ENCODE results near the gene PTGDR. TPM values are rescaled to one million over a fixed set of nuclear protein-coding genes. Genes with fewer than 3 reads are reported as not detected.
A peak's percentile ranks its signal among the peaks of the same experiment; 100 is the strongest.

Gene PTGDR, protein sequence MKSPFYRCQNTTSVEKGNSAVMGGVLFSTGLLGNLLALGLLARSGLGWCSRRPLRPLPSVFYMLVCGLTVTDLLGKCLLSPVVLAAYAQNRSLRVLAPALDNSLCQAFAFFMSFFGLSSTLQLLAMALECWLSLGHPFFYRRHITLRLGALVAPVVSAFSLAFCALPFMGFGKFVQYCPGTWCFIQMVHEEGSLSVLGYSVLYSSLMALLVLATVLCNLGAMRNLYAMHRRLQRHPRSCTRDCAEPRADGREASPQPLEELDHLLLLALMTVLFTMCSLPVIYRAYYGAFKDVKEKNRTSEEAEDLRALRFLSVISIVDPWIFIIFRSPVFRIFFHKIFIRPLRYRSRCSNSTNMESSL
- polyA plus RNA-seq (2012; rRNA removed): not detected in 2 replicates
- 0.03 TPM in 1 of 2 replicates, not detected in the other for polyA plus RNA-seq (2012; cell fraction: cytosol; rRNA removed)
- not detected in 2 replicates for polyA plus RNA-seq (2012; cell fraction: nucleus; rRNA removed)

DNA sequence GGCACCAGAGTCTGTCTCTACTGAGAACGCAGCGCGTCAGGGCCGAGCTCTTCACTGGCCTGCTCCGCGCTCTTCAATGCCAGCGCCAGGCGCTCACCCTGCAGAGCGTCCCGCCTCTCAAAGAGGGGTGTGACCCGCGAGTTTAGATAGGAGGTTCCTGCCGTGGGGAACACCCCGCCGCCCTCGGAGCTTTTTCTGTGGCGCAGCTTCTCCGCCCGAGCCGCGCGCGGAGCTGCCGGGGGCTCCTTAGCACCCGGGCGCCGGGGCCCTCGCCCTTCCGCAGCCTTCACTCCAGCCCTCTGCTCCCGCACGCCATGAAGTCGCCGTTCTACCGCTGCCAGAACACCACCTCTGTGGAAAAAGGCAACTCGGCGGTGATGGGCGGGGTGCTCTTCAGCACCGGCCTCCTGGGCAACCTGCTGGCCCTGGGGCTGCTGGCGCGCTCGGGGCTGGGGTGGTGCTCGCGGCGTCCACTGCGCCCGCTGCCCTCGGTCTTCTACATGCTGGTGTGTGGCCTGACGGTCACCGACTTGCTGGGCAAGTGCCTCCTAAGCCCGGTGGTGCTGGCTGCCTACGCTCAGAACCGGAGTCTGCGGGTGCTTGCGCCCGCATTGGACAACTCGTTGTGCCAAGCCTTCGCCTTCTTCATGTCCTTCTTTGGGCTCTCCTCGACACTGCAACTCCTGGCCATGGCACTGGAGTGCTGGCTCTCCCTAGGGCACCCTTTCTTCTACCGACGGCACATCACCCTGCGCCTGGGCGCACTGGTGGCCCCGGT lies at the start of gene PTGDR:
Gene PTGDR (plus strand): TSS at position 198 of the 778 bp plus-strand sequence. CDS start 117 bp downstream, at position 315.
- peak; percentile 32 for DNase-seq
- CTCF ChIA-PET: interaction anchor here (0.9 kb wide), 1 partner anchor 14 kb away, joined by 3 read pairs; no protein-coding TSS in a partner anchor
- WGBS (ENCODE audit: low lambda C conversion rate): 12% methylated on average over 37 of the region's 63 CpGs

More for the DNA sequence above, at the start of gene PTGDR:
- H3K36me3 ChIP-seq (replicated peaks in 1 of 2; ENCODE audit: control insufficient read depth in 1 of 2, insufficient read depth in 2 of 2, low read length in 1 of 2): no peaks in the 10 kb centered on the region
- no peaks in the 10 kb centered on the region for H3K9me2 ChIP-seq
- TF ChIP-seq MXI1 (IDR thresholded peaks at IDR 0.05; ENCODE audit: low read depth, low read length) (no peak), TAF1 (IDR thresholded peaks at IDR 0.05; ENCODE audit: borderline replicate concordance, low read depth, low read length) (no peak), YY1 (IDR thresholded peaks at IDR 0.05; ENCODE audit: low read depth) (no peak), USF2 (IDR thresholded peaks at IDR 0.05; ENCODE audit: borderline replicate concordance, low read depth, low read length) (no peak), PBX3 (IDR thresholded peaks at IDR 0.05) (no peak), NRF1 (IDR thresholded peaks at IDR 0.05; ENCODE audit: low read depth, low read length) (no peak), EP300 (IDR thresholded peaks at IDR 0.05; ENCODE audit: borderline replicate concordance in 1 of 2, low read depth in 1 of 2, low read length in 1 of 2) (no peak), ELF1 (IDR thresholded peaks at IDR 0.05) (no peak), SIN3A (IDR thresholded peaks at IDR 0.05; ENCODE audit: borderline replicate concordance, low read depth, low read length) (no peak)
- TF ChIP-seq, protein P1, sequence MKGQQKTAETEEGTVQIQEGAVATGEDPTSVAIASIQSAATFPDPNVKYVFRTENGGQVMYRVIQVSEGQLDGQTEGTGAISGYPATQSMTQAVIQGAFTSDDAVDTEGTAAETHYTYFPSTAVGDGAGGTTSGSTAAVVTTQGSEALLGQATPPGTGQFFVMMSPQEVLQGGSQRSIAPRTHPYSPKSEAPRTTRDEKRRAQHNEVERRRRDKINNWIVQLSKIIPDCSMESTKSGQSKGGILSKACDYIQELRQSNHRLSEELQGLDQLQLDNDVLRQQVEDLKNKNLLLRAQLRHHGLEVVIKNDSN (IDR thresholded peaks at IDR 0.05; ENCODE audit: borderline replicate concordance, low read depth): no peak
- no peak within 1 kb of the TSS for H3K9ac ChIP-seq
- H4K20me1 ChIP-seq (ENCODE audit: insufficient read depth): no peaks in the 10 kb centered on the region
- POLR2A ChIA-PET: no interaction called here
- H3F3A ChIP-seq (replicated peaks; ENCODE audit: insufficient read depth): no peaks in the 10 kb centered on the region
- H3K4me1 ChIP-seq (ENCODE audit: control insufficient read depth in 1 of 2, insufficient read depth in 2 of 2, low read depth in 1 of 2, low read length in 1 of 2): peaks cover 0 to 2% of the 10 kb centered on the region in 2 experiments; a peak in 1 of 4 replicates
- 0 out of 2 replicates have a peak within 1 kb of the TSS, but pooled peaks have one; percentile 33 for H2AFZ ChIP-seq (ENCODE audit: low read depth)
- no peaks in the 10 kb centered on the region for H3K9me3 ChIP-seq
- H3K27me3 ChIP-seq (ENCODE audit: insufficient read depth): peaks cover 35% of the 10 kb centered on the region
- peak within 1 kb of the TSS; percentile 65; the same call in 1 of the 2 replicates for H3K4me2 ChIP-seq
- H3K27ac ChIP-seq (ENCODE audit: low read depth in 2 of 2, low read length in 1 of 2): no peak within 1 kb of the TSS
- H3K4me3 ChIP-seq (ENCODE audit: low read depth in 2 of 2, low read length in 1 of 2): no peak within 1 kb of the TSS
- no peaks in the 10 kb centered on the region for H3K79me2 ChIP-seq (ENCODE audit: insufficient read depth)

All from SK-N-SH (cell line).